Large intestine (tissue), 3 donors: Measurements from ENCODE around the gene CHST11. TPM values are rescaled to one million over a fixed set of nuclear protein-coding genes. Genes with fewer than 3 reads are reported as not detected.

ENCODE experiments used
- DNase-seq, 2 donors: peaks; one replicate each; pipeline versions ENCODE4 v3.0.0 to v3.0.0-alpha.2; 2013
- H3K27ac ChIP-seq: one replicate; pipeline ENCODE4 v1.5.1; 2013; ENCODE audit warnings: low read length
- H3K27me3 ChIP-seq: 2 replicates; pipeline ENCODE4 v1.6.1; 2013; ENCODE audit warnings: low read length; ENCODE audit not compliant: control insufficient read depth, insufficient read depth
- H3K36me3 ChIP-seq: 2 replicates; pipeline ENCODE4 v1.6.1; 2013; ENCODE audit warnings: low read length; ENCODE audit not compliant: control insufficient read depth, insufficient read depth
- H3K4me1 ChIP-seq: one replicate; pipeline ENCODE4 v1.6.1; 2013; ENCODE audit warnings: low read length; ENCODE audit not compliant: control insufficient read depth, insufficient read depth
- H3K4me3 ChIP-seq: one replicate; pipeline ENCODE4 v1.5.1; 2013; ENCODE audit warnings: low read length
- H3K9me3 ChIP-seq: one replicate; pipeline ENCODE4 v1.6.1; 2013; ENCODE audit warnings: mild to moderate bottlenecking, low read depth, low read length, moderate library complexity; ENCODE audit not compliant: control insufficient read depth
- WGBS: methylation state at CpG from one replicate; pipeline ENCODE4 v1.1.5; 2013; ENCODE audit warnings: low lambda C conversion rate; ENCODE audit not compliant: insufficient coverage; 5-methylcytosine and 5-hydroxymethylcytosine counted together
- polyA plus RNA-seq: library from polyadenylated mRNA; unstranded; fragments of 120-200 nt; gene quantifications from one replicate; pipeline ENCODE4 v1.2.1, GENCODE V29; 2013

CHST11 gene
- polyA plus RNA-seq, 1 donor: 5.9 TPM

- no peaks in the 10 kb centered on the region for H3K36me3 ChIP-seq
- DNase-seq: no peak
- H3K27ac ChIP-seq: no peak overlapping the region
- H3K27me3 ChIP-seq: peaks cover 2% of the 10 kb centered on the region
- no peaks in the 10 kb centered on the region for H3K4me1 ChIP-seq
- no CpG with 5 or more reads among the region's 5 CpGs for WGBS
- no peak overlapping the region for H3K4me3 ChIP-seq
- no peaks in the 10 kb centered on the region for H3K9me3 ChIP-seq
Measured at GRCh38 chr12:104468371-104468770, 11.6 kb downstream of the CHST11 start.

GRCh38 chr12:104469066-104469465, 12.3 kb downstream of the CHST11 start:
- Histone ChIP-seq H3K9me3 (no peaks in the 10 kb centered on the region), H3K4me3 (no peak overlapping the region), H3K36me3 (no peaks in the 10 kb centered on the region), H3K27ac (no peak overlapping the region), H3K27me3 (peaks cover 3% of the 10 kb centered on the region), H3K4me1 (no peaks in the 10 kb centered on the region)
- no peak for DNase-seq
- no CpG with 5 or more reads among the region's 4 CpGs for WGBS

GRCh38 chr12:104469523-104469922, 12.8 kb downstream of the CHST11 start:
- 100% methylated on average over 1 of the region's 1 CpG for WGBS
- no peak for DNase-seq

GRCh38 chr12:104470521-104470920, 13.8 kb downstream of the CHST11 start:
- WGBS: no CpG with 5 or more reads among the region's 1 CpG
- Histone ChIP-seq H3K4me3 (no peak overlapping the region), H3K4me1 (no peaks in the 10 kb centered on the region), H3K9me3 (no peaks in the 10 kb centered on the region), H3K27me3 (peaks cover 3% of the 10 kb centered on the region), H3K36me3 (no peaks in the 10 kb centered on the region), H3K27ac (no peak overlapping the region)
- DNase-seq: no peak

More at GRCh38 chr12:104469523-104469922, 12.8 kb downstream of the CHST11 start:
- no peaks in the 10 kb centered on the region for H3K9me3 ChIP-seq
- H3K4me1 ChIP-seq: no peaks in the 10 kb centered on the region
- no peak overlapping the region for H3K4me3 ChIP-seq
- peaks cover 3% of the 10 kb centered on the region for H3K27me3 ChIP-seq
- no peaks in the 10 kb centered on the region for H3K36me3 ChIP-seq
- H3K27ac ChIP-seq: no peak overlapping the region

GRCh38 chr12:104471336-104471735, 14.6 kb downstream of the CHST11 start:
- Histone ChIP-seq H3K4me1 (no peaks in the 10 kb centered on the region), H3K27ac (no peak overlapping the region), H3K9me3 (no peaks in the 10 kb centered on the region), H3K4me3 (no peak overlapping the region), H3K27me3 (peaks cover 3% of the 10 kb centered on the region), H3K36me3 (no peaks in the 10 kb centered on the region)
- DNase-seq: no peak
- 100% methylated on average over 2 of the region's 3 CpGs for WGBS

GRCh38 chr12:104472748-104473147, 16.0 kb downstream of the CHST11 start:
- H3K4me3 ChIP-seq: no peak overlapping the region
- H3K27ac ChIP-seq: no peak overlapping the region
- no peaks in the 10 kb centered on the region for H3K4me1 ChIP-seq
- H3K27me3 ChIP-seq: peaks cover 3% of the 10 kb centered on the region
- WGBS: 63% methylated on average over 3 of the region's 4 CpGs
- H3K36me3 ChIP-seq: no peaks in the 10 kb centered on the region
- no peak for DNase-seq
- H3K9me3 ChIP-seq: no peaks in the 10 kb centered on the region

GRCh38 chr12:104473374-104473983, 16.7 kb downstream of the CHST11 start:
- Histone ChIP-seq H3K27me3 (peaks cover 3% of the 10 kb centered on the region), H3K36me3 (no peaks in the 10 kb centered on the region), H3K4me3 (no peak overlapping the region), H3K4me1 (no peaks in the 10 kb centered on the region), H3K9me3 (no peaks in the 10 kb centered on the region), H3K27ac (no peak overlapping the region)
- no peak for DNase-seq
- no CpG with 5 or more reads among the region's 10 CpGs for WGBS

GRCh38 chr12:104475271-104475670, 18.5 kb downstream of the CHST11 start:
- no peaks in the 10 kb centered on the region for H3K9me3 ChIP-seq
- H3K4me3 ChIP-seq: no peak overlapping the region
- no peaks in the 10 kb centered on the region for H3K36me3 ChIP-seq
- WGBS: no CpG with 5 or more reads among the region's 1 CpG
- peaks cover 3% of the 10 kb centered on the region for H3K27me3 ChIP-seq
- no peak for DNase-seq
- no peak overlapping the region for H3K27ac ChIP-seq
- H3K4me1 ChIP-seq: no peaks in the 10 kb centered on the region

GRCh38 chr12:104477510-104478390, 21.0 kb downstream of the CHST11 start:
- Histone ChIP-seq H3K36me3 (no peaks in the 10 kb centered on the region), H3K9me3 (no peaks in the 10 kb centered on the region), H3K4me3 (no peak overlapping the region), H3K27me3 (peaks cover 3% of the 10 kb centered on the region), H3K4me1 (no peaks in the 10 kb centered on the region), H3K27ac (no peak overlapping the region)
- WGBS: no CpG with 5 or more reads among the region's 6 CpGs
- DNase-seq: no peak

GRCh38 chr12:104478396-104479122, 21.8 kb downstream of the CHST11 start:
- no peak for DNase-seq
- H3K36me3 ChIP-seq: no peaks in the 10 kb centered on the region
- no peak overlapping the region for H3K27ac ChIP-seq
- H3K4me3 ChIP-seq: no peak overlapping the region
- no peaks in the 10 kb centered on the region for H3K27me3 ChIP-seq
- no peaks in the 10 kb centered on the region for H3K4me1 ChIP-seq
- no CpG with 5 or more reads among the region's 8 CpGs for WGBS
- no peaks in the 10 kb centered on the region for H3K9me3 ChIP-seq
